ENCODE measurements around the gene GREB1L.

GRCh38 chr18:21241301-21242048, 557 bp upstream of the GREB1L start:
- no peak for TF ChIP-seq CTCF (IDR thresholded peaks at IDR 0.05)
- no peak for TF ChIP-seq MAX (CRISPR knock-in tag; IDR thresholded peaks at IDR 0.05)
- no peak for TF ChIP-seq JUN (CRISPR knock-in tag; IDR thresholded peaks at IDR 0.05)
- TF ChIP-seq ZNF281 (CRISPR knock-in tag; IDR thresholded peaks at IDR 0.05), result no peak
- no peak for TF ChIP-seq ATF2 (CRISPR knock-in tag; IDR thresholded peaks at IDR 0.05; ENCODE audit: borderline replicate concordance, low read depth)
- no peak for TF ChIP-seq ZNF232 (CRISPR knock-in tag; IDR thresholded peaks at IDR 0.05)
- no peak for TF ChIP-seq HMGXB4 (CRISPR knock-in tag; IDR thresholded peaks at IDR 0.05)

Measured in WTC11 (cell line).